ENCODE results near the gene PODXL2. TPM values are rescaled to one million over a fixed set of nuclear protein-coding genes. Genes with fewer than 3 reads are reported as not detected.

The PODXL2 gene
- total and polyA plus RNA-seq, 2 of the 8 experiments (the other 6 are each of a cell fraction or from before 2014, with no cell fraction given), result 27.6 to 31.6 TPM

- TF ChIP-seq SIRT6 (IDR thresholded peaks at IDR 0.05; ENCODE audit: low read length) (no peak), CHD2 (IDR thresholded peaks at IDR 0.05; ENCODE audit: low read length) (no peak), ATF2 (IDR thresholded peaks at IDR 0.05; ENCODE audit: low read length) (no peak), CHD7 (IDR thresholded peaks at IDR 0.05; ENCODE audit: insufficient replicate concordance, low read length) (no peak)
These were observed 48.0 kb downstream of the PODXL2 start (continued) for GRCh38 chr3:127676921-127677351.

Measured in H1 (cell line).